ENCODE results near the gene TCERG1L.

GRCh38 chr10:131116991-131117375, 194.5 kb downstream of the TCERG1L start:
- TF ChIP-seq UBTF (IDR thresholded peaks at IDR 0.05; ENCODE audit: borderline replicate concordance in 1 of 2, low read depth in 2 of 2, low read length in 2 of 2) (no peak), EZH2 (IDR thresholded peaks at IDR 0.05; ENCODE audit: borderline replicate concordance, low read depth, low read length) (no peak), EP300 (IDR thresholded peaks at IDR 0.05; ENCODE audit: low read length) (no peak), BACH1 (tag; IDR thresholded peaks at IDR 0.05) (no peak), ZNF384 (IDR thresholded peaks at IDR 0.05; ENCODE audit: low read depth, low read length) (no peak), CREB3 (tag; conservative IDR thresholded peaks at IDR 0.05; ENCODE audit: low read depth) (no peak)
- TF ChIP-seq, protein P1, sequence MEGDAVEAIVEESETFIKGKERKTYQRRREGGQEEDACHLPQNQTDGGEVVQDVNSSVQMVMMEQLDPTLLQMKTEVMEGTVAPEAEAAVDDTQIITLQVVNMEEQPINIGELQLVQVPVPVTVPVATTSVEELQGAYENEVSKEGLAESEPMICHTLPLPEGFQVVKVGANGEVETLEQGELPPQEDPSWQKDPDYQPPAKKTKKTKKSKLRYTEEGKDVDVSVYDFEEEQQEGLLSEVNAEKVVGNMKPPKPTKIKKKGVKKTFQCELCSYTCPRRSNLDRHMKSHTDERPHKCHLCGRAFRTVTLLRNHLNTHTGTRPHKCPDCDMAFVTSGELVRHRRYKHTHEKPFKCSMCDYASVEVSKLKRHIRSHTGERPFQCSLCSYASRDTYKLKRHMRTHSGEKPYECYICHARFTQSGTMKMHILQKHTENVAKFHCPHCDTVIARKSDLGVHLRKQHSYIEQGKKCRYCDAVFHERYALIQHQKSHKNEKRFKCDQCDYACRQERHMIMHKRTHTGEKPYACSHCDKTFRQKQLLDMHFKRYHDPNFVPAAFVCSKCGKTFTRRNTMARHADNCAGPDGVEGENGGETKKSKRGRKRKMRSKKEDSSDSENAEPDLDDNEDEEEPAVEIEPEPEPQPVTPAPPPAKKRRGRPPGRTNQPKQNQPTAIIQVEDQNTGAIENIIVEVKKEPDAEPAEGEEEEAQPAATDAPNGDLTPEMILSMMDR (IDR thresholded peaks at IDR 0.05 in 2 of 3, conservative IDR thresholded peaks at IDR 0.05 in 1 of 3; ENCODE audit: insufficient read depth in 2 of 3, low read depth in 1 of 3, low read length in 3 of 3): no peak
